NB4 (cell line): ENCODE measurements around the gene SMIM10L1.

Source experiments
- DNase-seq: peaks from one replicate; pipeline ENCODE4 v3.0.0; 2010; ENCODE audit warnings: low read depth
- H3K4me3 ChIP-seq: one replicate; pipeline ENCODE4 v1.5.1; 2011; ENCODE audit warnings: mild to moderate bottlenecking, low read depth, low read length, moderate library complexity
- CTCF ChIP-seq: IDR thresholded peaks from one replicate; pipeline ENCODE4 v1.5.1; 2012; ENCODE audit warnings: low read depth, low read length
- MAX ChIP-seq: IDR thresholded peaks from 2 replicates; pipeline ENCODE4 v1.6.1; 2011; ENCODE audit warnings: low read depth, low read length
- MYC ChIP-seq: IDR thresholded peaks from 2 replicates; pipeline ENCODE4 v1.6.1; 2011; ENCODE audit warnings: low read depth, low read length
- POLR2A ChIP-seq: IDR thresholded peaks from 2 replicates; pipeline ENCODE4 v1.6.1; 2011; ENCODE audit warnings: mild to moderate bottlenecking; ENCODE audit not compliant: insufficient read length; ENCODE audit errors: extremely low read depth

The SMIM10L1 gene

GRCh38 chr12:11134305-11134704 is 36.7 kb upstream of the SMIM10L1 start, which contains the start of gene TAS2R30:
Gene TAS2R30, minus strand, starts transcription at chr12:11134644. Its CDS starts 400 bp downstream, at chr12:11134244.
- DNase-seq = no peak
- no peak for TF ChIP-seq MYC
- no peak for TF ChIP-seq MAX
- no peak for TF ChIP-seq CTCF
- TF ChIP-seq POLR2A = no peak

GRCh38 chr12:11136075-11136474 is 34.9 kb upstream of the SMIM10L1 start:
- no peak for DNase-seq
- TF ChIP-seq MAX = no peak
- no peak for TF ChIP-seq CTCF
- no peak for TF ChIP-seq POLR2A
- TF ChIP-seq MYC = no peak
- no peak overlapping the region for H3K4me3 ChIP-seq

More at GRCh38 chr12:11134305-11134704, 36.7 kb upstream of the SMIM10L1 start, which contains the start of gene TAS2R30:
- no peak within 1 kb of the TSS for H3K4me3 ChIP-seq

- TF ChIP-seq CTCF (no peak), MYC (no peak), MAX (no peak), POLR2A (no peak)
- no peak for DNase-seq
Measured at GRCh38 chr12:11143352-11143751, 27.6 kb upstream of the SMIM10L1 start.

GRCh38 chr12:11144297-11144696 is 26.7 kb upstream of the SMIM10L1 start:
- H3K4me3 ChIP-seq = no peak overlapping the region
- TF ChIP-seq CTCF = no peak
- no peak for TF ChIP-seq MYC
- TF ChIP-seq POLR2A = no peak
- DNase-seq = no peak

More at GRCh38 chr12:11143352-11143751, 27.6 kb upstream of the SMIM10L1 start:
- no peak overlapping the region for H3K4me3 ChIP-seq

- no peak for DNase-seq
- TF ChIP-seq MAX (no peak), POLR2A (no peak), CTCF (no peak), MYC (no peak)
- H3K4me3 ChIP-seq = no peak overlapping the region
Measured at GRCh38 chr12:11147420-11147819, 23.6 kb upstream of the SMIM10L1 start.

GRCh38 chr12:11150832-11151231 is 20.2 kb upstream of the SMIM10L1 start:
- no peak for TF ChIP-seq POLR2A
- no peak for DNase-seq
- H3K4me3 ChIP-seq = no peak overlapping the region
